HG02852 (cell line): Measurements from ENCODE around the gene ZFY.

Experiments used
- ATAC-seq: cut with Tn5 transposase; IDR thresholded peaks from one replicate; pipeline ENCODE4 v1.9.1; 2021; ENCODE audit warnings: mild to moderate bottlenecking, moderate library complexity; ENCODE audit not compliant: unreplicated experiment

Gene ZFY

DNA sequence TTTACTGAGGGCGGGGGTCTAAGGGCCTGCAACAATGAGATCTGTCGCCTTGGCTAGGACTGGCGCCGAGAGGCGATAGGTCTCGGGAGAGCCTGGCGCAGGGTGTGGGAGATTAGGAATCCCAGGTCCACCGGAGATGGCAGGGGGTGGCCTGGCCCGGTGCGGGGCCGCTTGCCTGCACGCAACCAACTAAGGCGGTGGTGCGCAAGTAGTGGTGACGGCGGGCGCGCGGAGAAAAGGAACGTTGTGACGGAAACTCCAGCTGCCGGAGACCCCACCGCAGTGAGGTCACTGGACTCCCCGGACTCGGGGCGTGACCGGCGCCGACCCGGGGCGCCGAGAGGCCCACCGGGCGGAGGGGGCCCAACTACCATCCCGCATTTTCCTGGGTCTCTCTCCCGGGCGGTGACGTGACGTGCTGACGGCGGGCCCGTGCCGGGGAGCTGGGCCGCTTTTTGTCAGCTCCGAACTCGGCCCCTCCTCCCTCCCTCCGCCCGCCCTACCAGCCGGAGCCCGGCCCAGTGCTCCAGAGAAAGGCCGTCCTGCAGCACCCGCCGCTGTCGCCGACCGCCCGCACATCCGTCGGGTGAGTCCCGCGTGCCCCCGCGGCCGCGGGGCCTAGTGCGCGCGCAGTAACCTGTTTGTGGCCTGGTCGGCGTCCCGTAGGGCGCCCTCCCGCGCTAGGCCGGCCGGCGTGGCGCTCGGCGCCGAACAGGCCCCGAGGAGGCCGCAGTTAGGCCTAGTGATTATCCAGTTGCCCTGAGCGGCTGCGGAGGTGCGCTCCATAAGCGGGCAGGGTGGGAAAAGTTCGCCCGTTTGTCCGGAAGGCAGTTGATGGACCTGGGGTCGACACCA lies at the start of gene ZFY:
Gene ZFY, plus strand, starts transcription at position 521 of the 855 bp plus-strand sequence. CDS start 18,556 bp downstream, outside the sequence.
- no peak for ATAC-seq

DNA sequence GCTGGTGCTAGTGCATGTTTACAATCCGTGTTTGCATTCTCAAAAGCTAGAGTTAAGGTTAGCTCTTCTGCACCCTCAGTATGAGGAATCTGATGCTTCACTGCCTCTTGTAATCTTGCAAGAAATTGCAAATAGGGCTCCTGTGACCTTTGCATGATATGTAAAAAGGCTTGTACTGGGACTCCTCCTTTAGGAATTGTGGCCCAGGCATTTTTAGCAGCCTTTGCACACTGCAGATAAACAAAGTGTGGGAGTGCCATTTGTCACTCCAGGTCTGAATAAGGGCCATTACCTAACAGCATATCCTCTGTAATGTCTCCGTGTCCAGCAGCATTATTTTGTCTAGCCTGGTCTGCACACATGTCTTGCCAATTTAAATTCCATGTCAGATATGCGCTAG lies 49.3 kb upstream of the ZFY start:
- no peak for ATAC-seq

DNA sequence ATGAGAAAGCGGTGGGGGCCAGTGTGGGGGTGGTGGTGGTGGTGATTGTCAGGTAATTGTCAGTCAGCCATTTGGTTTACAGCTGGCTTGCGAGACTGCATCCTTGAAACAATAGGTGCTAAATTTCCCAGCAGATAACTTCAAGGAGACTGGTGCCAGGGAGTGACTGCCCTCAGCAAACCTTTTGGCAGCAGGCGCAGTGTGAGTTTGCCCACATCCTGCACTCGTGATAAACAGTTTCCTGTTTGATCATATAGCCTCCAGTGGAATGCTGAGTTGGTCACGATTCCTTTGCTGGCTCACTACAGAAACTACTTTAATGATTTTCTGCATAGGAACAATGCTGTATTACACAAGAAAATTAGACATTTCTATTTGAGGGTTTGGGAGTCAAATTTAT lies 47.8 kb upstream of the ZFY start:
- no peak for ATAC-seq

DNA sequence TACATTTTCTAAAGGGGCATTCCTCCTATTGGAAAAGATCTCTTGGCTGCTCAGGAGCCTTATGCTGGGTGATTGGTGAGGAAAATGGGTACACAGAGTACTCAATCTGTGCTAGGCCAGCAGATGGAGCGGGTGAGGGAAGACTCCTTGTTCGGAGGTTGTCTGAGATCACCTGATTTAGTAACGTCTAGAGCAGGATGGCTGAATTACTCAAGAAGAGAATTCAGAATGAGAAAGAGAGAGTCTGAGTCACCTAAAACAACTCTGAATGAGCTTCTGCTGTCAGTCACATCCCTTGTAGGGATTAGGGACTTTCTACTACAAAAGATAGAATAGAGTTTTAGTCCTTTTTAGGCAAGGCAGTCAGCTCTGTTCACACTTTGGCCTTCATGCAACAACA lies 47.2 kb upstream of the ZFY start:
- no peak for ATAC-seq

DNA sequence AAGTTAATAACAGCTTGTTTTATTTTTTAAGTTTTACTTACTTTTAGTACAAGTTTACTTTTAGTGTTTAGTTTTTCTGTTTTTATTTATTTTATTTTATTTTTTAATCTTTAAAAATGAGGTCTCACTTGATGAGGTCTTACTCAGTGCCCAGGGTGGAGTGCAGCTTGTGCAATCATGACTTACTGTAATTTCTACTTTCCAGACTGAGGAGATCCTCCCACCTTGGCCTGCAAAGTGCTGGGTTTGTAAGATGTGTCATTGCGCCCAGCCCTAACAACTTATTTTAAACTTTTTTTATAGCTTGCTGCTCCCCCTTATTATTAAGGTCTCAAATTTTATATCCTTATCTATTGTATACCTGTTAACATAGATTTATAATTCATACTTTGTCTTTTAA lies 41.7 kb upstream of the ZFY start:
- no peak for ATAC-seq

DNA sequence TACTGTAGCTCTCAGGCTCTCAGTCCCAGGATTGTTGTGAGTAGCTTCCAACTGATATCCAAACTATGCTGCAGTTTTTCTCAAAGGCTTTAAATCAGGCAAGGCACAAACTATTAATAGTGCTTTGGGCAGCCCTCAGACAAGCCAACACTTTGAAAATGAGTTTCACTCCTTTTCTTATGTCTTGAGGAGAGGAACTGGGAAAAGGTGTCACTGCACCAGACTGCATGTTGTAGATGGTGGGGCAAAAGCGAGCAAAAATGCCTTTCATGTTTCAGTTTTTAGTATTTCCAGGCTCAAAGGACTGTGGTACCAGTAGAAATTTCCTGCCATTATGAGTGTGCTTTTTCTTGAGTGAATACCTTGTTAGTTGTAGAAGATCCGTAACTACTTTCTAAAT lies 39.1 kb upstream of the ZFY start:
- no peak for ATAC-seq

DNA sequence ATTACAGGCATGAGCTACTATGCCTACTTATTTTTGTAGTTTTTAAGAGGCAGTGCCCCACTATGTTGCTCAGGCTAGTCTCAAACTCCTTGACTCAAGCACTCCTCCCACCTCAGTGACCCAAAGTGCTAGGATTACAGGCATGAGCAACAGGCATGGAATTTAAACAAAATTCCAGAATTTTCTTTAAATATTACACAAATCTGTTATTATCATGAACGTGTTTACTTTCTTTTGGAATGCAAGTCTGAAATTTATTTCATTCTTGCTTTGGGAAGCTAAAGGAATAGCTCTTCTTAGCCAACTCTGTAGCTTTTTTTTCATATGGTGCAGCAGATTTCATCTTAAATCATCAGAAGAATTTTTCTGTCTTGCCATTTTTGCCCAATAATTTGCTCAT lies 27.8 kb upstream of the ZFY start:
- ATAC-seq, result no peak

DNA sequence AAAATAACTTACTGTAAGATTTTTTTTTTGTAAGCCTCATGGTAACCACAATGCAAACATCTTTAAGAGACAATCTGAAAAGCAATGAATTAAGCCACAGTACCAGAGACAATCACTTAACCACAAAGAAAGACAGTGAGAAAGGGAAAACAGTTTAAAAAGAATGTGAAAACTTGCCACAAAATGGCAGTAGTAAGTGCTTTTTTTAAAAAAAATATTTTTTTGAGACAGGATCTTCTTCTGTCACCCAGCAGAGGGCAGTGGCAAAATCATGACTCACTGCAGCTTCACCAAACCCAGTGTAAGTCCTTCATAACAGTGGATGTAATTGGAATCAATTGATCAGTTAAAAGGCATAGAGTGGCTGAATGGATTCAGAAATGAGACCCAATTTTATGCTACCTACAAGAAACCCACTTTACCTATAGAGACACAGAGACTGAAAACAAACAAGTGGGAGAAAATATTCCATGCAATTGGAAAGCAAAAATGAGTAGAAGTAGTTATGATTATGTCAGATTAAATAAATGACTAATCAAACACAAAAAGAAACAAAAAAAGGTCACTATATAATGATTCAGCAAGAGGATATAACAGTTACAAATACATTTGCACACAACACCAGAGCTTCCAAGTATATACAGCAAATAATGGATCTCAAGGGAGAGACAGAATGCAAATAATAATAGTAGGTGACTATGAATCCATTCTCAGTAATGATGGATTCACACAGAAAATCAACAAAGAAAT lies 21.9 kb upstream of the ZFY start:
- no peak for ATAC-seq

DNA sequence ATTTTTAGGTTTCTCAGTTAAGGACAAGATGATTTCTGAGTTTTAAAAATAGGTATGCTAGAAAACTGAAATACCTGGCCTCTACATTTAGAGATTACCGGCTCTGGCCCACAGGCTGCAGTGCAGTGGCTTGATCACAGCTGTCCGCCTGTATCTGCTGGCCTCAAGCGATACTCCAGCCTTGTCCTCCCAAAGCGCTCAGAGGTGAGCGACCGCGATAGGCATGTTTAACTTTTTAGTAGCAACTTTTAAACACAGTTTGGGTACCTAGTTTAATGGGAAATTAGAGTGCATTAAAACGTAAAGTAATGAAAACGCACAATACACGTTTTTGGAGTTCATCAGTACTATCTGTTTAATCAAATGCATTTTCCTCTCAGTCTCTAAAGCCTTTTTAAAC lies 1.1 kb upstream of the ZFY start:
- ATAC-seq, result no peak

DNA sequence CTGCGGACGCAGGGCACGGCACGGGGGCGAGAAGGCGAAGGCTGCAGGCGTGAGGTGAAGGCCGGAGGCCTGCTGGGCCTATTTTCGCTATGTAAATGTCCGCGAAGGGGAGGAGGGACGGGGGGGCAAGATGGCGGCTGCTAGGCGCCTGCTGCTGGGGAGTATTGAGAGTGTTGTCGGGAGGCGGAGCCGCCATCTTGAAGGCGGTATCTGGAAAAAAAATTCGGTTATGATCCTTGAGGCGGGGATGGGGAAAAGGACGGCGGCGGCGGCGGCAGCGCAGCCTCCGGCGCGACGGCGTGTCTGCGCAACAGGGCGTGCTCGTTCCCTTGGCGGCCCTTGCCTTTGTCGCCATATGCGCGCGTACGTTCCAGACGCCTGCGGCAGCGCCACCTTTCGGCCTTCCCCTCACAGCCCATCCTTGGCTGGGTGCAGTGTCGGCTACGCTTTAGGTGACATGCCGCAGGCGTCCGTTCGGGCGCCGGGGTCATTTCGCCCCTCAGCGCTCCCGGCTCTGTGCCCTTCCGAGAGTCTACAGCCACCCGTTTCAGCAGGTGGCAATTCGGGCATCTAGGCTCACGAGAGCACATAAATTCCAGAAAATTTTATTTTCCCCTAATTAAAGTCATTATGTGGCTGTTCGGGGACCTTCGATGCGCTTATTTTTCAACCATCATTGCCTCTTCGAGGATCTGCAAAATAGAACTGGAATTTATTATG lies 695 bp downstream of the ZFY start:
- no peak for ATAC-seq

DNA sequence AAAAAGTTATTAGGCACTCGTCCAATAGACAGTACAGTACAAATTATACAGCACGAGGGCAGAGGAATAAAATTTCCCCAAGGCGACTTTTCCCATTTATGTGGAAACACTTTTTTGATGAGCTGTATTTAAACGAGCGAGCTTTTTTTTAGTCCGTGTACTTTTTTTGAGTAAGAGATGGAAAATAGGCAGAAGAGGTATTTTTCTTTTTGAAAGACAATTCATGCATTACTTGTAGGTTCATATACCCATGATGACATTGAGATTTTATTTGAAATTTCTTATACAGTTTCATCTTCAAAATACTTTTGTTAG lies 1.2 kb downstream of the ZFY start:
- ATAC-seq, result no peak

DNA sequence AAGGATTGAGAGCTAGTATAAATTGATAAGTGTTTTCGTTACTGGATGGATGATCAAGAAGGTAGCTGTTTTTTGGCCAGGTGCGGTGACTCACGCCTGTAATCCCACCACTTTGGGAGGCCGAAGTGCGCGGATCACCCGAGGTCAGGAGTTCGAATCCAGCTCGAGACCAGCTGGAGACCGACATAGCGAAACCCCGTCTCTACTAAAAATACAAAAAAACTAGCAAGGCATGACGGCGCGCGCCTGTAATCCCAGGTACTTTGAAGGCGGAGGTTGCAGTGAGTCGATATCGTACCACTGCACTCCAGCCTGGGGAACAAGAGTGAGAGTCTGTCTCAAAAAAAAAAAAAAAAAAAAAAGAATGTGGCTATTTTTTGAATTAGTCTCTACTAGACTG lies 2.0 kb downstream of the ZFY start:
- no peak for ATAC-seq

DNA sequence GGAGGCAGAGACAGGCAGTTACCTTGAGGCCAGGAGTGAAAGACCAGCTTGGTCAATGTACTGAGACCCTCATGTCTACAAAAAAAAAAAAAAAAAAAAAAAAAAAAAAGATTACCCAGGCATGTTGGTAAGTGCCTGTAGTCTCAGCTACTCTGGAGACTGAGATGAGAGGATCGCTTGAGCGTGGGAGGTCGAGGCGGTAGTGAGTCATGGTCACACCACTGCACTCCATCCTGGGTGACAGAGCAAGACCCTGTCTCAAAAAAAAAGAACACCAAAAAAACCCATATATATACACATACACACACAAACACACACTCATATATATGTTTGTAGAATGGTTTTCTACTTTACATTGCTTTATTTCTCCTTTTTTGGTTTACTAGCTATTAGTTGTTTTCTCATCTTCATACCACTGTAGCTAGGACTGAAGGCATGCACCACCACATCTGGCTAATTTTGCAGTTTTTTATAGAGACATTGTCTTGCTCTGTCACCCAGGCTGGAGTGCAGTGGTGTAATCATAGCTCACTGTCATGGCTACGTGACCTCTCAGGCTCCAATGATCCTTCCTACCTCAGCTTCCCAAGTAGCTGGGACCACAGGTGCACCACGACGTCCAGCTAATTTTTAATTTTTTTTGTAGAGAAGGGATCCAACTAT lies 14.5 kb downstream of the ZFY start:
- ATAC-seq, result no peak

DNA sequence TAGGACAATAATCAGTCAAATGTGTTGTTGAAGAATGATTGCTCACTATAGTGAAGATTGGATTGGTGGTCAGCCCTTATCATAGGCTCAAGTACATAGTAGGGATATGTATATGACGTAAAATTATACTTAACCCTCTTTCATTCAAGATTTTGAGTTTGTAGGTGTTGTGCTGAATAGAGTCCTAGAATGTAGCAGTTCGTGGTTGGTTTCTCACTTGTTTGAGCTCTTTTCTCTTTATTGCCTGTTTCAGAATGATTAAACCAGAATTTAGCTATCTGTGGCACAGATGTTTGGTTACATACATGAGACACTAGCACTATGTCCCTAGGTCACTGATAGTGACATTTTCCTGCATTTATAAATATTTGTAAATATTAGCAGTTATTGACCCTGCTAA lies 15.5 kb downstream of the ZFY start:
- no peak for ATAC-seq

DNA sequence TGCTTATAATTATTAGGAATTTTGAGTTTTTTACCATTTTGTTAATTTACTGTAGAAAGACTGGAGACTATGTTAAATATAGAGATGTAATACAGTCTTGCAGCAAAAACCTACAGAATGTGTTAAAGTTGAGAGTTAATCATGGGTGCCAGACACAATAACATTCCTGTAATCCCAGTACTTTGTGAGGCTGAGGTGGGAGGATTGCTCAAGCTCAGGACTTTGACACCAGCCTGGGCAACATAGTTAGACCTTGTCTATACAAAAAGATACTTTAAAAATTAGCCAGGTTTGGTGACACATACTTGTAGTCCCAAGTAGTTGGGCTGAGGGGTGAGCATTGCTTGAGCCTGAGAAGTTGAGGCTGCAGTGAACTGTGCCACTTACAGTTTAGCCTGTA lies 17.7 kb downstream of the ZFY start:
- no peak for ATAC-seq

DNA sequence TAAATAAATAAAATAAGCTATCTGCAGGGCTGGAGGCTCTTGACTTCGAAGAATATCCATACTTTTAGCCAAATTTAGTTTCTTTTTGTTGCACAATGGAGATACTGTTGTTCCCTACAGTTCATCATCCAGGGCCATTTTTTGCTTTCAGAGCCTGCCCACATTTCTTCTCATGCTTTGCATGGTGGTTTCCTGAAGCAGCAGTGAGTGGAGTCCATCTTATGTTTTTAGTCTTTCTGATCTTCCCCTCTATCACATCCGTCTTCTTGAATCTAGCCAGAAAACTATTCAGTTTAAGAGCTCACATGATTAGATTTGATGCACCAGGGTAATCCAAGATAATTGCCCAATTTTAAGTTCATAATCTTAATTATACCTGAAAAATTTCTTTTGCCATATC lies 19.6 kb downstream of the ZFY start:
- no peak for ATAC-seq

DNA sequence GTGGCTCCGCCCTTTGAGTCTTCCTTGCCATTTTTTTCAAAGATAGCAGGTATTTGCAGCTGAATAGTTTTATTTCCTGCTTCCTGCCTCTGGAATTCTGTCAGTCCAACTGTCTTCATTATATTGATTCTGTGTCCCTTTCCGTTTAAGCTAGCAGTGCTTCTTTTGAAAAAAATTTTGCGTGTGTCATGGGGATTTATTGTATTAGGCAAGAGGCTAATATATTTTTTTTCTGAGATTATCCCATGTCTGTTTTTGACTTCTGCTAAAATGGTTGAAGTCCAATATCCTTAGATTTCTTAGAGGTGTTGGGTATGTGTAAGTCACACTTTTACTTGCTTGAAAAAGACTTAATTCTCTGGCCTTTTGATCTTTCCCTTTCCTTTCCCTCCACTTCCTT lies 20.4 kb downstream of the ZFY start:
- no peak for ATAC-seq

DNA sequence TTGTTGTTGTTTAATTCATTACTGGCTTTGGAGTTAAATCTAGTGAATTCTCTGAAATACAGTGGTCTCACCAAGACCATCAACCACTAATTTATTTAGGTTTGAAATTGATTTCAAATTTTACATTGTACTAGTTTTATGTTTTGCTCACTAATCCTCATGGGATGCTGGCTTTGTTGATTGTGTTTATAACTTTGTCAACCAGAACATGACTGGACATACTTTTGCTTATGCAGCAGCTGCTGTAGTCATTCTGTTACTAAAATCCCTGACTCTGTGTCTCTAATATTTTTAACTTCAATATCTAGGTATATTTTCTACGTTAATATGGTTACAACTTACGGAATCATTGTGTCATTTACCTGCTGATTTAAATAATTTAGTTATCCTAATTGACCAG lies 26.9 kb downstream of the ZFY start:
- ATAC-seq, result no peak

DNA sequence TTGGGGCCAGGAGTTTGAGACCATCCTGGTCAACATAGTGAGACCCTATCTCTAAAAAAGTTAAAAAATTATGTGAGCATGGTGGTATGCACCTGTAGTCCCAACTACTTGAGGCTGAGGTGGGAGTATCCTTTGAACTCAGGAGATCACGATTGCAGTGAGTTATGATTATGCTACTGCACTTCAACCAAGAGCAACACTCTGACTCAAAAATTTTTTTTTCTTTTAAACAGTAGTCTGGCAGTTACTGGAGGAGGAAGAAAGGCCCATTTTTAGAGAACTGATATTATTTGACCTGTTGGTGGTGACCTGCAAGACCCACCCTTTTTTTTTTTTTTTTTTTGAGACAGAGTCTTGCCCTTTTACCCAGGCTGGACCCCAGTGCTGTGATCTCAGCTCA lies 29.6 kb downstream of the ZFY start:
- no peak for ATAC-seq

DNA sequence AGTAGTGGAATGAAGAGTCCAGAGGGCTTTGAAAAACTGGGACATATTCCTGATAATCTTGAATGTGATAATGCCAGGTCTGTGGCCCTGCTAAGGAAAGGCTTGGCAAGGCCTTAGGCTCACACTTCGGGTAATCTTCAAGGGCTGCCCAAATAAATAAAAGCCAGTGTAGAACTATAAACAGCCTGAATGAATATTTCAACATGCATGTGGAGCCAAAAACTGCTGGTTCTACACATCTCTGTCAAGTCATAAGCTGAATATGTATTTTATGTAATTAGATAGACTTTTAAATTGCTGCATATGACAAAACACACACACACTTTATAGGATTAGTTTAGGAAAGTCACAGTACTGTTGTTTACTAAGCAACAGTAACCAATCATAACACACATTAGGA lies 30.4 kb downstream of the ZFY start:
- ATAC-seq, result no peak

DNA sequence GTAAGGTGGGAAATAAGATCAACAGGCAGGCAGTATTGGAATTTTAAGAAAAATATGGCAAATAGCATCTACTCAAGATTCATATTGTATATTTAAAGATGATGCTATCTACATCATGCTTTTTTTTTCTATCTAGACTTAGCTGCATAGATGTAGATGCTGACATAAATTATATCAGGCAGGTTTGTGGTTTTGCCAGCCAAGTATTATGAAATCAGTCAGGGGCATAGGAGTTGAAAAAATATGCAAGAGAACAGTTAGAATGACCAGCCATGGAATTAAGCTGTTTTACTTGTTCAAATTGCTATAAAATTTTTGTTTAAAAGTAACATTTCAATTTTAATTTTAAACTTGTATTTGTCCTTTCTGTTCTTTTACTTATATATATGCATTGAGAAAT lies 34.4 kb downstream of the ZFY start:
- ATAC-seq, result no peak
